Hepatocyte (in vitro differentiated cells): Measurements from ENCODE around the gene IGFLR1. TPM values are rescaled to one million over a fixed set of nuclear protein-coding genes. Genes with fewer than 3 reads are reported as not detected.

Experiments used
- DNase-seq: peaks from one replicate; pipeline ENCODE4 v3.0.0-alpha.2; 2016; ENCODE audit warnings: low spot score
- H2AFZ ChIP-seq: fragments of 200-600 bp; sonication (generic); 2 replicates; pipeline ENCODE4 v1.6.0; 2016; ENCODE audit warnings: antibody characterized with exemption, mild to moderate bottlenecking
- H3K27ac ChIP-seq: fragments of 200-600 bp; sonication (generic); 2 replicates; pipeline ENCODE4 v1.5.1; 2016; ENCODE audit warnings: mild to moderate bottlenecking
- H3K27me3 ChIP-seq: fragments of 200-600 bp; sonication (generic); 2 replicates; pipeline ENCODE4 v1.6.1; 2016
- H3K36me3 ChIP-seq: fragments of 200-600 bp; sonication (generic); replicated peaks from 2 replicates; pipeline ENCODE4 v1.5.1; 2016; ENCODE audit warnings: low read depth; ENCODE audit not compliant: insufficient read depth
- H3K4me1 ChIP-seq: fragments of 200-600 bp; sonication (generic); 2 replicates; pipeline ENCODE4 v1.5.1; 2016; ENCODE audit warnings: mild to moderate bottlenecking, moderate library complexity; ENCODE audit not compliant: insufficient read depth
- H3K4me2 ChIP-seq: fragments of 200-600 bp; sonication (generic); 2 replicates; pipeline ENCODE4 v1.6.0; 2016
- H3K4me3 ChIP-seq: fragments of 200-600 bp; sonication (generic); 2 replicates; pipeline ENCODE4 v1.5.1; 2016; ENCODE audit warnings: mild to moderate bottlenecking
- H3K79me2 ChIP-seq: fragments of 200-600 bp; sonication (generic); 2 replicates; pipeline ENCODE4 v1.6.0; 2017; ENCODE audit warnings: mild to moderate bottlenecking
- H3K9me2 ChIP-seq: fragments of 200-600 bp; sonication (generic); replicated peaks from 2 replicates; pipeline ENCODE4 v1.6.0; 2017; ENCODE audit warnings: mild to moderate bottlenecking; ENCODE audit not compliant: insufficient read depth
- H3K9me3 ChIP-seq: fragments of 200-600 bp; sonication (generic); 2 replicates; pipeline ENCODE4 v1.5.1; 2016; ENCODE audit warnings: low read depth, mild to moderate bottlenecking
- H4K20me1 ChIP-seq: fragments of 200-600 bp; sonication (generic); 2 replicates; pipeline ENCODE4 v1.6.0; 2016; ENCODE audit warnings: mild to moderate bottlenecking; ENCODE audit not compliant: insufficient read depth, poor library complexity, severe bottlenecking
- EZH2 ChIP-seq: fragments of 200-600 bp; sonication (generic); IDR thresholded peaks from 2 replicates; pipeline ENCODE4 v1.6.1; 2016; ENCODE audit warnings: antibody characterized with exemption, mild to moderate bottlenecking, borderline replicate concordance
- EZH2phosphoT487 ChIP-seq: fragments of 200-600 bp; sonication (generic); IDR thresholded peaks from one replicate; pipeline ENCODE4 v1.6.1; 2018; ENCODE audit warnings: antibody characterized with exemption, mild to moderate bottlenecking, low read depth, moderate library complexity; ENCODE audit not compliant: unreplicated experiment, severe bottlenecking
- WGBS: methylation state at CpG from one replicate; pipeline ENCODE4 v1.1.6; 2016; ENCODE audit warnings: low lambda C conversion rate; ENCODE audit errors: missing lambda C conversion rate; 5-methylcytosine and 5-hydroxymethylcytosine counted together
- polyA plus RNA-seq: library from polyadenylated mRNA; unstranded; fragments of >200 nt; fragmentation: Nextera tagmentation; extraction: Ambion mirVana; gene quantifications from 2 replicates; pipeline ENCODE4 v1.2.1, GENCODE V29; 2016
- total RNA-seq: library from RNA; depleted of rRNA; stranded (reverse); fragments of >200 nt; gene quantifications from 2 replicates; pipeline ENCODE4 v1.2.3, GENCODE V29; 2014
- TF ChIP-seq, protein P1 (sequence below): fragments of 200-600 bp; sonication (generic); IDR thresholded peaks from 2 replicates; pipeline ENCODE4 v1.5.1; 2016; ENCODE audit warnings: antibody characterized with exemption, mild to moderate bottlenecking; ENCODE audit not compliant: poor library complexity

The IGFLR1 gene
- total and polyA plus RNA-seq, 2 experiments from 2014 or later, result 4.5 to 5.6 TPM

DNA sequence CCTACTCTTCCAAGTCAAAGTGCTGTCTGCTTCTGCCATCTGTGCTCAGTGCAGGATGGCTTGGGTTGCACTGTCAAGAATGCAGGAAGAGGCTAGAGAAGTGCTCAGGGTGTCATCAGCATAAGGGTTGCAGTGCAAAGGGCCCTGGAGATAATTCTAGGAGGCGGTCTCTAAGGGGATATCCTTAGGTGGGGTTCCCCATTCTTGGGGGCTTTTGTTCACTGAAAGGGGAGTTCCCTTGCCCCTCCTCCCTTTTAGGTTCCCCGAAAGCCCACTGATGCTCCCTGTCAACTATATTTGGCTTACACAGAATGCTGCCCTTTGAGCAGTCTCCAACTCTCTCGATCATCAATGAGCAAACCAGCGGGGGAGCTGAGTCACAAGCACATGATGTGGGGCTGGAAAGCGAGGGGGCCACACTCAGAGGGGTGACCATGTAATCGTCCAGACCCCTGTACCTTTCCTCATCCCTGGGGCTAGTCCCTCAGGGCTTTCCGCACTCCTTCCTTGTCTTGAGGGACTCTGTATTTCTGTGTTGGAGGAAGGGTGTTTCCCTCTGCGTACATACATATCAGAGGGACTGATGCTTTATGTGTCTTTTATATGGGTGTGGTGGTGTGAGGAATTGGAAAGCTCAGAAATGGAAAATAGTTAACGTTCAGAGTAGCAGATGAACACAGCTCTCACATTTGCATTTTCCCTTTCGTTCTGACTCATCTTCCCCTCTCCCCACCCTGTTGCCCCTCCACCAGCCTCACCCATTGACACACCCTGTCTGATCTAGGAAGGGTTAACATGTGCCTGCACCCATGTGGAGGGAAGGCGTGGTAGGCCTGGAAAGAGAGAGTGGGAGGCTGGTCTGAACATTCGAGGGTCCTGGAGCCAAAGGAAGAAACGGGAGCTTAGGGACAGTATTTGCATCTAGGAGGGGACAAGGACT, 31.2 kb downstream of the IGFLR1 start:
- H3K27me3 ChIP-seq, result no peaks in the 10 kb centered on the region
- no peaks in the 10 kb centered on the region for H3K36me3 ChIP-seq
- peaks cover 7% of the 10 kb centered on the region for H3K4me1 ChIP-seq
- no peak overlapping the region for H3K27ac ChIP-seq
- DNase-seq, result no peak
- peaks cover 7% of the 10 kb centered on the region for H3K79me2 ChIP-seq
- no peak overlapping the region for H3K4me3 ChIP-seq
- no peaks in the 10 kb centered on the region for H4K20me1 ChIP-seq
- no peaks in the 10 kb centered on the region for H3K9me2 ChIP-seq
- H3K9me3 ChIP-seq, result no peaks in the 10 kb centered on the region
- TF ChIP-seq, protein P1, sequence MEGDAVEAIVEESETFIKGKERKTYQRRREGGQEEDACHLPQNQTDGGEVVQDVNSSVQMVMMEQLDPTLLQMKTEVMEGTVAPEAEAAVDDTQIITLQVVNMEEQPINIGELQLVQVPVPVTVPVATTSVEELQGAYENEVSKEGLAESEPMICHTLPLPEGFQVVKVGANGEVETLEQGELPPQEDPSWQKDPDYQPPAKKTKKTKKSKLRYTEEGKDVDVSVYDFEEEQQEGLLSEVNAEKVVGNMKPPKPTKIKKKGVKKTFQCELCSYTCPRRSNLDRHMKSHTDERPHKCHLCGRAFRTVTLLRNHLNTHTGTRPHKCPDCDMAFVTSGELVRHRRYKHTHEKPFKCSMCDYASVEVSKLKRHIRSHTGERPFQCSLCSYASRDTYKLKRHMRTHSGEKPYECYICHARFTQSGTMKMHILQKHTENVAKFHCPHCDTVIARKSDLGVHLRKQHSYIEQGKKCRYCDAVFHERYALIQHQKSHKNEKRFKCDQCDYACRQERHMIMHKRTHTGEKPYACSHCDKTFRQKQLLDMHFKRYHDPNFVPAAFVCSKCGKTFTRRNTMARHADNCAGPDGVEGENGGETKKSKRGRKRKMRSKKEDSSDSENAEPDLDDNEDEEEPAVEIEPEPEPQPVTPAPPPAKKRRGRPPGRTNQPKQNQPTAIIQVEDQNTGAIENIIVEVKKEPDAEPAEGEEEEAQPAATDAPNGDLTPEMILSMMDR, result no peak
- TF ChIP-seq EZH2phosphoT487 (no peak), EZH2 (no peak)
- 73% methylated on average over 13 of the region's 13 CpGs for WGBS
- no peak overlapping the region for H2AFZ ChIP-seq
- no peak overlapping the region for H3K4me2 ChIP-seq

GRCh38 chr19:35708391-35708790, 33.9 kb downstream of the IGFLR1 start:
- H3K79me2 ChIP-seq, result no peaks in the 10 kb centered on the region
- H2AFZ ChIP-seq, result no peak overlapping the region
- H3K27ac ChIP-seq, result no peak overlapping the region
- TF ChIP-seq EZH2, result no peak
- TF ChIP-seq, protein P1, result no peak
- no peak for TF ChIP-seq EZH2phosphoT487
- H3K4me1 ChIP-seq, result no peaks in the 10 kb centered on the region
- peaks cover 3% of the 10 kb centered on the region for H3K27me3 ChIP-seq
- no peak overlapping the region for H3K4me3 ChIP-seq
- H3K36me3 ChIP-seq, result no peaks in the 10 kb centered on the region
- H3K9me3 ChIP-seq, result no peaks in the 10 kb centered on the region
- no peaks in the 10 kb centered on the region for H3K9me2 ChIP-seq
- whole genome bisulfite sequencing, result 83% methylated on average over 1 of the region's 1 CpG
- no peaks in the 10 kb centered on the region for H4K20me1 ChIP-seq
- no peak for DNase-seq
- no peak overlapping the region for H3K4me2 ChIP-seq

DNA sequence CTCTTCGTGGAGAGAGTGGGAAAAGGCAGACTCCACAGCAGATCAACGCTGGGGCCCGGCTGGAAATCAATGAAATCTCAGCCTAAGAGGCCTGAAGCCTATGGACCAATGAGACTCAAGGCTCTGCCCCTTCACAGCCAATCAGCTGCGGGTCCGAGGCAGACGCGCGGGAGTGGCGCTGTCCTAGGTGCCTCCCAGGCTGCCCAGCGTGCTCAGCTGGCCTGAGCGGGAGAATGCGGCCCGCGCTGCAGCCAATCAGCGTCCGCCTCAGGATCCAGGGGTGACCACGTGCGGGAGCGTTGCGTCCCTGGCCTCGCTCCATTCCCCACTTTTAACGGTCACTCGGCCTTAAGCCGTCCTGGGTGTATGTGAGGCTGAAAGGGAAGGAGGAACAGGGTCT, 38.0 kb downstream of the IGFLR1 start, which contains the start of gene ZBTB32:
ZBTB32 (plus strand) TSS at position 341 of the 400 bp plus-strand sequence. CDS start 10,069 bp downstream, outside the sequence.
- no peak within 1 kb of the TSS for H2AFZ ChIP-seq
- no peak within 1 kb of the TSS for H3K27ac ChIP-seq
- H3K36me3 ChIP-seq, result no peaks in the 10 kb centered on the region
- H3K4me3 ChIP-seq, result no peak within 1 kb of the TSS
- TF ChIP-seq, protein P1, result no peak
- TF ChIP-seq EZH2phosphoT487 (no peak), EZH2 (no peak)
- no peak for DNase-seq
- peaks cover 3% of the 10 kb centered on the region for H3K27me3 ChIP-seq
- H4K20me1 ChIP-seq, result no peaks in the 10 kb centered on the region
- WGBS, result 36% methylated on average over 24 of the region's 24 CpGs
- no peaks in the 10 kb centered on the region for H3K9me3 ChIP-seq
- H3K4me2 ChIP-seq, result no peak within 1 kb of the TSS
- no peaks in the 10 kb centered on the region for H3K9me2 ChIP-seq
- H3K79me2 ChIP-seq, result no peaks in the 10 kb centered on the region
- peaks cover 3% of the 10 kb centered on the region for H3K4me1 ChIP-seq
